HuH-7 (cell line): ENCODE measurements around the gene RAD50.
"Not testable (repeated sequence)": the region's sequence is repeated elsewhere in the genome, so short reads cannot be mapped to it uniquely, and the experiment has no call there.

Experiments used
- DNase-seq: peaks from one replicate; pipeline ENCODE4 v3.0.0; 2011; ENCODE audit warnings: low spot score

The RAD50 gene

GRCh38 chr5:132557478-132558172, 848 bp downstream of the RAD50 start:
- DNase-seq, result peak; percentile 46

GRCh38 chr5:132559383-132560060, 2.7 kb downstream of the RAD50 start:
- no peak for DNase-seq

- DNase-seq, result no peak
These were observed 4.8 kb downstream of the RAD50 start for GRCh38 chr5:132561601-132562000.

- DNase-seq, result not testable (repeated sequence)
These were observed 7.8 kb downstream of the RAD50 start for GRCh38 chr5:132564555-132564954.

GRCh38 chr5:132566657-132567056, 9.9 kb downstream of the RAD50 start:
- no peak for DNase-seq

GRCh38 chr5:132576123-132576522, 19.3 kb downstream of the RAD50 start:
- no peak for DNase-seq

GRCh38 chr5:132584560-132584959, 27.8 kb downstream of the RAD50 start:
- DNase-seq, result not testable (repeated sequence)

- DNase-seq, result no peak
These were observed 29.3 kb downstream of the RAD50 start for GRCh38 chr5:132586063-132586462.

- DNase-seq, result no peak
These were observed 32.7 kb downstream of the RAD50 start for GRCh38 chr5:132589467-132589866.

GRCh38 chr5:132591145-132591544, 34.4 kb downstream of the RAD50 start:
- DNase-seq, result no peak

- no peak for DNase-seq
These were observed 35.7 kb downstream of the RAD50 start for GRCh38 chr5:132592521-132592920.

GRCh38 chr5:132594170-132594569, 37.4 kb downstream of the RAD50 start:
- DNase-seq, result no peak

- no peak for DNase-seq
These were observed 38.8 kb downstream of the RAD50 start for GRCh38 chr5:132595624-132596023.

GRCh38 chr5:132601071-132601728, 44.4 kb downstream of the RAD50 start:
- DNase-seq, result no peak

GRCh38 chr5:132607095-132607494, 50.3 kb downstream of the RAD50 start:
- no peak for DNase-seq

GRCh38 chr5:132608107-132608506, 51.3 kb downstream of the RAD50 start:
- DNase-seq, result no peak

- no peak for DNase-seq
These were observed 55.2 kb downstream of the RAD50 start for GRCh38 chr5:132611965-132612364.

- no peak for DNase-seq
These were observed 56.1 kb downstream of the RAD50 start for GRCh38 chr5:132612846-132613245.

GRCh38 chr5:132621699-132622098, 64.9 kb downstream of the RAD50 start:
- DNase-seq, result no peak

- DNase-seq, result no peak
These were observed 65.8 kb downstream of the RAD50 start for GRCh38 chr5:132622608-132623007.

GRCh38 chr5:132627470-132627869, 70.7 kb downstream of the RAD50 start:
- no peak for DNase-seq

GRCh38 chr5:132628814-132629213, 72.0 kb downstream of the RAD50 start:
- no peak for DNase-seq

- DNase-seq, result no peak
These were observed 72.6 kb downstream of the RAD50 start for GRCh38 chr5:132629230-132629944.
